Transverse colon (tissue), 4 donors: ENCODE measurements around the gene DIAPH3. TPM values are rescaled to one million over a fixed set of nuclear protein-coding genes. Genes with fewer than 3 reads are reported as not detected.

Experiments
- DNase-seq: peaks from one replicate; pipeline ENCODE4 v3.0.0-alpha.2; 2019
- H3K27ac ChIP-seq, 4 donors: fragments of 200-600 bp; sonication (generic); 2 replicates each; pipeline ENCODE4 v1.5.1; 2016 to 2018; ENCODE audit warnings: inconsistent platforms in 4 of 4
- H3K27me3 ChIP-seq: fragments of 200-600 bp; sonication (generic); 2 replicates; pipeline ENCODE4 v1.5.1; 2017; ENCODE audit warnings: inconsistent platforms
- H3K36me3 ChIP-seq, 4 donors: fragments of 200-600 bp; sonication (generic); 2 replicates each; pipeline ENCODE4 v1.5.1; 2017 to 2019; ENCODE audit warnings: inconsistent platforms in 4 of 4
- H3K4me1 ChIP-seq, 4 donors: fragments of 200-600 bp; sonication (generic); 2 replicates each; pipeline ENCODE4 v1.5.1; 2017 to 2020; ENCODE audit warnings: inconsistent platforms in 4 of 4
- H3K4me3 ChIP-seq, 4 donors: fragments of 200-600 bp; sonication (generic); 1 replicate in 1 of 4; 2 replicates in 3 of 4; pipeline versions ENCODE4 v1.5.1 to v1.6.1; 2017 to 2019; ENCODE audit warnings: inconsistent platforms in 4 of 4
- H3K9me3 ChIP-seq, 2 donors: fragments of 200-600 bp; sonication (generic); 2 replicates each; pipeline ENCODE4 v1.5.1; 2017 to 2019; ENCODE audit warnings: inconsistent platforms in 2 of 2
- CTCF ChIP-seq, 5 experiments: fragments of 200-600 bp in 3 of 5; fragments of 450-650 bp in 2 of 5; sonication (generic) in 3 of 5; IDR thresholded peaks; 1 replicate in 2 of 5; 2 replicates in 3 of 5; pipeline ENCODE4 v1.5.1; 2016 to 2017; ENCODE audit warnings: antibody characterized with exemption in 5 of 5, inconsistent platforms in 3 of 5, mild to moderate bottlenecking in 2 of 5, moderate library complexity in 1 of 5
- EP300 ChIP-seq: sonication (generic); formaldehyde crosslinking; IDR thresholded peaks from one replicate; pipeline ENCODE4 v1.6.1; 2017; ENCODE audit warnings: antibody characterized with exemption, low read depth
- POLR2A ChIP-seq: fragments of 450-650 bp; IDR thresholded peaks from one replicate; pipeline ENCODE4 v1.6.1; 2016; ENCODE audit warnings: antibody characterized with exemption, mild to moderate bottlenecking, moderate library complexity
- POLR2AphosphoS5 ChIP-seq, 3 donors: sonication (generic); formaldehyde crosslinking; IDR thresholded peaks; one replicate each; pipeline ENCODE4 v1.6.1; 2016; ENCODE audit warnings: antibody characterized with exemption in 3 of 3
- WGBS, 2 donors: methylation state at CpG; one replicate each; pipeline ENCODE4 v1.1.5; 2018; ENCODE audit warnings: low coverage in 1 of 2; 5-methylcytosine and 5-hydroxymethylcytosine counted together
- in situ Hi-C, 4 donors: fragments of 200-750 bp; cut with MboI; loops; one replicate each; pipeline versions ENCODE4 v1.15.0 to v1.15.1; 2017; ENCODE audit warnings: low sequenced_read_pairs in 3 of 4, low pct_ligation_motif_present in 1 of 4, low pct_unique_long_range_greater_than_20kb in 1 of 4
- intact Hi-C: fragments of 100-400 bp; cut with DNase I; formaldehyde crosslinking; loops from one replicate; pipeline ENCODE4 v1.15.1; 2023; ENCODE audit warnings: low total_unique reads
- total RNA-seq, 4 donors: library from RNA; depleted of rRNA; stranded (reverse); fragments of >200 nt; gene quantifications; one replicate each; pipeline ENCODE4 v1.1.0, GENCODE V29; 2016

The DIAPH3 gene
- total RNA-seq, 4 donors from 2014 or later: 0.95 to 1.6 (median 1.2) TPM

- in situ Hi-C loops: no loop called here
- Histone ChIP-seq H3K36me3 (no peaks in the 10 kb centered on the region), H3K9me3 (no peaks in the 10 kb centered on the region), H3K27ac (no peak overlapping the region), H3K27me3 (no peaks in the 10 kb centered on the region), H3K4me1 (no peaks in the 10 kb centered on the region), H3K4me3 (no peak overlapping the region)
- TF ChIP-seq POLR2A (no peak), EP300 (no peak), POLR2AphosphoS5 (IDR thresholded peaks at IDR 0.05) (no peak), CTCF (IDR thresholded peaks at IDR 0.05) (no peak)
- DNase-seq: no peak
- intact Hi-C loops: no loop called here
Observed at GRCh38 chr13:59801107-59801880, 362.4 kb downstream of the DIAPH3 start.

GRCh38 chr13:59793107-59793506, 370.6 kb downstream of the DIAPH3 start:
- DNase-seq: no peak
- in situ Hi-C loops: no loop called here
- Histone ChIP-seq H3K4me1 (no peaks in the 10 kb centered on the region), H3K4me3 (no peak overlapping the region), H3K27ac (no peak overlapping the region), H3K9me3 (no peaks in the 10 kb centered on the region), H3K27me3 (no peaks in the 10 kb centered on the region), H3K36me3 (no peaks in the 10 kb centered on the region)
- intact Hi-C loops: no loop called here
- WGBS, 2 donors: 100% methylated on average over 2 of the region's 2 CpGs
- TF ChIP-seq POLR2A (no peak), POLR2AphosphoS5 (IDR thresholded peaks at IDR 0.05) (no peak), EP300 (no peak)

GRCh38 chr13:59790626-59791025, 373.1 kb downstream of the DIAPH3 start:
- WGBS, 2 donors: 50 to 63% methylated on average over 2 of the region's 2 CpGs
- intact Hi-C loops: no loop called here
- Histone ChIP-seq H3K4me3 (no peak overlapping the region), H3K27ac (no peak overlapping the region), H3K9me3 (no peaks in the 10 kb centered on the region), H3K4me1 (no peaks in the 10 kb centered on the region), H3K36me3 (no peaks in the 10 kb centered on the region), H3K27me3 (no peaks in the 10 kb centered on the region)
- TF ChIP-seq CTCF (IDR thresholded peaks at IDR 0.05) (no peak), EP300 (no peak), POLR2A (no peak), POLR2AphosphoS5 (IDR thresholded peaks at IDR 0.05) (no peak)
- no peak for DNase-seq
- in situ Hi-C loops: no loop called here

- in situ Hi-C loops (no loop called here), intact Hi-C loops (no loop called here)
- 94 to 100% methylated on average over 2 to 6 of the region's 6 CpGs for WGBS, 2 donors
- H3K4me1 ChIP-seq: no peaks in the 10 kb centered on the region
- no peak for TF ChIP-seq EP300
- TF ChIP-seq CTCF (IDR thresholded peaks at IDR 0.05): no peak
- no peak for TF ChIP-seq POLR2A
- no peak for TF ChIP-seq POLR2AphosphoS5 (IDR thresholded peaks at IDR 0.05)
- no peaks in the 10 kb centered on the region for H3K9me3 ChIP-seq
- no peak overlapping the region for H3K27ac ChIP-seq
- H3K27me3 ChIP-seq: no peaks in the 10 kb centered on the region
- H3K4me3 ChIP-seq: no peak overlapping the region
- no peaks in the 10 kb centered on the region for H3K36me3 ChIP-seq
- no peak for DNase-seq
Observed at GRCh38 chr13:59789558-59789957, 374.2 kb downstream of the DIAPH3 start.

GRCh38 chr13:59787679-59788078, 376.0 kb downstream of the DIAPH3 start:
- no peaks in the 10 kb centered on the region for H3K4me1 ChIP-seq
- DNase-seq: no peak
- H3K27ac ChIP-seq: no peak overlapping the region
- H3K36me3 ChIP-seq: no peaks in the 10 kb centered on the region
- H3K27me3 ChIP-seq: no peaks in the 10 kb centered on the region
- in situ Hi-C loops (no loop called here), intact Hi-C loops (no loop called here)
- H3K9me3 ChIP-seq: no peaks in the 10 kb centered on the region
- H3K4me3 ChIP-seq: no peak overlapping the region
- TF ChIP-seq EP300: no peak
- no peak for TF ChIP-seq CTCF (IDR thresholded peaks at IDR 0.05)
- no peak for TF ChIP-seq POLR2A
- no peak for TF ChIP-seq POLR2AphosphoS5 (IDR thresholded peaks at IDR 0.05)
